Stimulated activated CD8-positive, alpha-beta memory T cell treated with anti-CD3 and anti-CD28 coated beads, Interleukin-15, amount 100 ng/mL, for 48 hours (primary cell): Measurements from ENCODE around the gene TRAPPC14.

Experiments used
- DNase-seq, 2 donors: peaks; one replicate each; pipeline ENCODE4 v3.0.0-alpha.2; 2020; ENCODE audit warnings: low read depth in 2 of 2

The TRAPPC14 gene

DNA sequence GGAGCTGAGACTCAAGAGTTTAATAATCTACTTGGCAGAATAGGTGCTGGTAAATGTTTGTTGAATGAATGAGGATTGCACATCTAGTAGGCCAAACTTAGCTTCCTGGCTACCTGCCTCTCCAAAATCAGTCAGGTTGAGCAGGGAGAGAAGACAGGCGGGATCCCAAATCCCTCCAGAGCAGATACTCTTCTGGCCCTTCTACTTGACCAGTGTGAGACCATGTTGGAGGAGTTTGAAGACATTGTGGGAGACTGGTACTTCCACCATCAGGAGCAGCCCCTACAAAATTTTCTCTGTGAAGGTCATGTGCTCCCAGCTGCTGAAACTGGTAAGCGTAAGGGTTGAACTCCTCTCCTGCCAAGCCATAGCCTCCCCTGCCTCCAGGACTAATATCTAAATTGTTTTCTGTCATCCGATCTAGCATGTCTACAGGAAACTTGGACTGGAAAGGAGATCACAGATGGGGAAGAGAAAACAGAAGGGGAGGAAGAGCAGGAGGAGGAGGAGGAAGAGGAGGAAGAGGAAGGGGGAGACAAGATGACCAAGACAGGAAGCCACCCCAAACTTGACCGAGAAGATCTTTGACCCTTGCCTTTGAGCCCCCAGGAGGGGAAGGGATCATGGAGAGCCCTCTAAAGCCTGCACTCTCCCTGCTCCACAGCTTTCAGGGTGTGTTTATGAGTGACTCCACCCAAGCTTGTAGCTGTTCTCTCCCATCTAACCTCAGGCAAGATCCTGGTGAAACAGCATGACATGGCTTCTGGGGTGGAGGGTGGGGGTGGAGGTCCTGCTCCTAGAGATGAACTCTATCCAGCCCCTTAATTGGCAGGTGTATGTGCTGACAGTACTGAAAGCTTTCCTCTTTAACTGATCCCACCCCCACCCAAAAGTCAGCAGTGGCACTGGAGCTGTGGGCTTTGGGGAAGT lies 34.0 kb downstream of the TRAPPC14 start:
- no peak for DNase-seq

DNA sequence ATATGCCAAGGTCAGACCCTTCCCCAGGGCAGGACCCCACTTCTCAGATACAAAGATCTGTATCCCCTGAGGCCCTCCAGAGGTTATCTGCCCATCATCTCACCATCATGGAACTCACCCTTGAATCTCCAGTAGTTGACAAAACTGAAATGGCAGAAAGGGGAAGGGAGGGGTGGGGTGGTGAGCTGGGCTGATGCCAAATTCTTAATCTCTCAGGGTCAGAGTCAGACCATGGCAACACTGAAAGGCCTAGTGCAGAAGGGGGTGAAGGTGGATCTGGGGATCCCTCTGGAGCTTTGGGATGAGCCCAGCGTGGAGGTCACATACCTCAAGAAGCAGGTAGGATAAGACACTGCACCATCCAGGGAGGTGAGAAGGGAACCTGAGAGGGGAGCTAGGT lies 36.0 kb downstream of the TRAPPC14 start:
- no peak for DNase-seq

DNA sequence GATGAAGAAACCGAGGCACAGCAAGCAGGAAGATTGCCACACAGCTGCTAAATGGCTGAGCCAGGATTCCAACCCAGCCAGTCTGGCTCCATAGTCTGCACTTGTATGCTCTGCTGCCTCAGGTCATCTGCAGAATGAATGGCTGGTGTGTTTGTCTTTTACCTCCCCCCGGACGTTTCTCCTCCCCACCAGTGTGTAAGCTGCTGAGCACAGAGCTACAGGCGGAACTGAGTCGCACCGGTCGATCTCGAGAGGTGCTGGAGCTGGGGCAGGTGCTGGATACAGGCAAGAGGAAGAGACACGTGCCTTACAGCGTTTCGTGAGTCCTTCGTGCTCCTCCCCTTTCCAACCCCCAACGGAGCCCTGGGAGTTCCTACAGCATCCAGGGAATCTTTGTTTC lies 36.5 kb downstream of the TRAPPC14 start:
- no peak for DNase-seq

DNA sequence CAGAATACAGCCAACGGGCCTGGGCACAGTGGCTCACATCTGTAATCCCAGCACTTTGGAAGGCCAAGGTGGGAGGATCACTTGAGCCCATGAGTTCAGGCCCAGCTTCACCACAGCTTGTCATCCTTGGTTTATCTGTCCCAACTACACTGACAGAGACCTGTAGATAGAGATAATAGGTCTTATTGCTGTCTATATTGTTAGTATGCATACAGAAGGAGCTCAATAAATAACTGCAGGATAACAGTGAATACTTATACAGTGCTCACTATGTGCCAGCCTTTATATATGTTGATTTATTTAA lies 37.8 kb downstream of the TRAPPC14 start:
- no peak for DNase-seq

DNA sequence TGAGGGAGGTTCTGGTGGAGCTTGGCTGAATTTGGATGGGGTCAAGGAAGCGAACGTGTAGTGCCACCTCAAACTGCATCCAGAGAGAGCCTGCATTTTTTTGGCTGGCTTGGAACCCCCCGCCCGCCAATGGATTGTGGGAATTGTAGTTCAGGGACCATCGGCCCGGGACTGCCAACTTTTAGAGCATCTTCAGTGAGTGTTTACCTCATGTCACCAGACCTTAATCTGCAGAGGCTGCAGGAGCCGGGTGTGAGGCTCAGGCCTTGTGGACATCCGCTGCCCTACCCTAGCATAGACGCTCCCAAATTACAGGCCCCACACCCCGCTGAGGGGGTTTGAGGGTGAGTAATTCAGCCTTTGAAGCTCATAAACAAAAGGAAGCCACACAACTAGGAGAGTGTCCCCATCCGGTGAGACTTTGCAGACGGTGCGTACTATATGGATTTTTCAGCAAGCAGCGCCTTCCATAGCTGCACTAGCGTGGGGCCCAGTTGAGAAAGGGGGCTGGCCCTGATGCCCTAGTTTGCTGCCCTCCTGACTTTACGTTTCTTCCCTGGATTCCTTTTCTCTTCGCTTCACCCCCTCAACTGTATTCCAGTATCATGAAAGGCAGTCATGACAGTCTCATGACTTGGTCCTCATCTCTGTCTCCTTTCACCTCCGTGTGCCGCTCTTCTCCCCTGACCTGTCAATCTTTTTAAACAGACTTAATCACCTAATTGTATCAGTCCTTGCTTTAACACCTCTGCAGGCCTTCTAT lies 38.4 kb downstream of the TRAPPC14 start:
- peak; percentile 34 to 49 for DNase-seq

DNA sequence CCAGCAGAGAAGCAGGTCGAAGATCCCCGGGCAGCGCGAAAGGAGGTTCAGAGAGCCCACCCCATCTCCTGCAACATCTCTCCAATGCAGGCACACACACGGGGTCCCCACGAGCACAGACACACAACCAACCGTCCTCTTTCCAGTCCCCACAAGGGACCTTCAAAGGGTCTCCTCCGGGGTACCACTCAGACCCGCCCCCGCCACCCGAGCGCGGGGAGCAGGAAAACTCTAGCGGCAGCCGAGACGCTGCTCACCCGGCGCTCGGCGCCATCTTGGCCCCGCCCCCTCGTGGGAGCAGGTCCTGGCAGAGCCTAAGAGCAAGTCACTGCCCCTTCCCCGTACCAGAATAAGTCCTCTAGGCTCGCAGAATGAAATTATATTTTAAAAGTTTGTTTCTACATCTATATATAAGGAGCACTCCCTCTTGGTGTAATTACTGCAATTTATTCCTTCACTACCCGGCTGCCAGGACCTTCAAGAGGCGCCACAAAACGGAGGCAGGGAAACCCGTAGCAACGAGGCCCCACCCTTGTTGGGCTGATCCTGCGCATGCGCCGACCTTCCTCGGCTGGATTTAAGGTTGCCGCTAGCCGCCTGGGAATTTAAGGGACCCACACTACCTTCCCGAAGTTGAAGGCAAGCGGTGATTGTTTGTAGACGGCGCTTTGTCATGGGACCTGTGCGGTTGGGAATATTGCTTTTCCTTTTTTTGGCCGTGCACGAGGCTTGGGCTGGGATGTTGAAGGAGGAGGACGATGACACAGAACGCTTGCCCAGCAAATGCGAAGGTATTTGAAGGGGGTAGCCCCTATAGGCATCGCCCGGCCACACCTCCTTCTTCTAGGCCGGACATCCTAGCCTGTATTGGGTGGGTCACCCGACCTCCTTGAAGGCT lies 39.2 kb downstream of the TRAPPC14 start, which contains the start of the genes CNPY4 and TAF6:
Gene CNPY4, plus strand, starts transcription at position 563 of the 898 bp plus-strand sequence. Its CDS starts 111 bp downstream, at position 674.
Gene TAF6, minus strand, starts transcription at position 287 of the 898 bp plus-strand sequence. CDS start 5,149 bp downstream, outside the sequence.
- peak; percentile 86 to 91 for DNase-seq

DNA sequence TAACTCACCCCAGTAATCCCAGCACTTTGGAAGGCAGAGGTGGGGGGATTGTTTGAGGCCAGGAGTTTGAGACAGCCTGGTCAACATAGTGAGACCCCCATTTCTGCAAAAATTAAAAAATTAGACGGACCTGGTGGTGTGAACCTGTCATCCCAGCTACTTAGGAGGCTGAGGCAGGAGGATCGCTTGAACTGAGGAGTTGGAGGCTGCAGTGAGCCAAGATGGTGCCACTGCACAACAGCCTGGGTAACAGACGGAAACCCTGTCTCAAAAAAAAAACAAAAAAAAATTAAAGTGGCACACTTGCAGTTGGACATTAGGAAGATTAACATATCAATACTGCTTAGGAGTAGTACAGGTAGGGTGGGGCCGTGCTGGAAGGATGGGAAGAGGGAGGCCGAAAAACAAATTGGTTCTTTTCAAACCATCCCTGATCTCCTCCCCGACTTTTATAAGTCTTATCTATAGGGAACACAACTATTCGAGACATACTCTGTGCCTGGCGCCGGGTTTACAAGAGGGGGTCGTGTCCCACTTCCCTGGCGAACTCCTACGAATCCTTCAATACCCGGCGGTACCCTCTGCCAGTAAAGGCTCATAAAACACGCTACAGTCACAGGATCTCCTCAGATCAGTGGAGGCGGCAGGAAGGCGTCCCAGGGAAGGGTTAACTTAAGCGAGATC lies 40.0 kb downstream of the TRAPPC14 start:
- DNase-seq = no peak

DNA sequence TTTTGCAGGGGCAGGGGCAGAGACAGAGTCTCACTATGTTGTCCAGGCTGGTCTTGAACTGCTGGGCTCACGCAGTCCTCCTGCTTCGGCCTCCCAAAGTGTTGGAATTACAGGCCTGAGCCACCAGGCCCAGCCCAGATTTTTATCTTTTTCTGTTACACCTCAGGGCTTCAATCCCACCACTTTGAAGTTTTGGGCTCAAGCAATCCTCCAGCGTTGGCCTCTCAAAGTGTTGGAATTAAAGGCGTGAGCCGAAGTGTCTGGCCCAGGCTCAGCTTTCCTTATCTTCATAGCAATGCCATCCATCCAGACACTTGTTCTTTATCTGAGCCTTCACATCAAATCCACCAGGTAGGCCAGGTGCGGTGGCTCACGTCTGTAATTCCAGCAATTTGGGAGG lies 43.5 kb downstream of the TRAPPC14 start:
- no peak for DNase-seq

DNA sequence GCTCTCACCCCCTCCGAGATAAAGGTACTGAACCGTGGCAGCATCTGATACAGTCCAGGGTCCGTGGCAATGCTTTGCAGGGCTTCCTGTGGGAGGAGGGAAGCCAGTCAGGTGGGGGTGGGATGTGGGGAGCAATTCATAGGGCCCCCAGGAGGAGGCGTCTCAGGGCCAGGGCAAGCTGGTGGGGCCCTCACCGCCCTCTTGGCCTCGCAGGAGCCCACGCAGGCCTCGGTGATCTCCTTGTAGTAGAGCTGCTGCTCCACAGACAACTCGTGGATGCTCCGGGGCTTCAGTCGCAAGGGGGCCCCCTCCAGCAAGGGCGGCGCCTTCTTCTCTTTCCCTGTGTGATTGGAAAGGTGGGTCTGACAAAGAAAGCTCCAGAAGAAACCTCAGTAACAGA lies 46.6 kb downstream of the TRAPPC14 start:
- DNase-seq = no peak

DNA sequence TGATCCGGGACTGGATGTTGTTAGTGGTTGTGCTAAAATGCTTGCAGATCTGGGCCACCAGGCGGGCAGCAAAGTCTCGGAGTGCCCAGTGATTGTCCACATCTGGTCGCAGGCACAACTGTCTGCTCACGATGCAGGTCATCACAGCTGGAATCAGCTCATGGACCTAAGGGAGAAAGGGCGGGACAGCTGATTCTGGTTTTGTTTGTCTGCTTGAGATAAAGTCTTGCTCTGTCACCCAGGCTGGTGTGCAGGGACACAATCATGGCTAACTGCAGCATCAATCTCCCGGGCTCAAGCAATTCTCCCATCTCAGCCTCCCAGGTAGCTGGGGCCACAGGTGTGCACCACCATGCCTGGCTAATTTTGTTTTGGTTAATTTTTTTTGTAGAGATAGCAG lies 47.4 kb downstream of the TRAPPC14 start:
- DNase-seq = no peak

DNA sequence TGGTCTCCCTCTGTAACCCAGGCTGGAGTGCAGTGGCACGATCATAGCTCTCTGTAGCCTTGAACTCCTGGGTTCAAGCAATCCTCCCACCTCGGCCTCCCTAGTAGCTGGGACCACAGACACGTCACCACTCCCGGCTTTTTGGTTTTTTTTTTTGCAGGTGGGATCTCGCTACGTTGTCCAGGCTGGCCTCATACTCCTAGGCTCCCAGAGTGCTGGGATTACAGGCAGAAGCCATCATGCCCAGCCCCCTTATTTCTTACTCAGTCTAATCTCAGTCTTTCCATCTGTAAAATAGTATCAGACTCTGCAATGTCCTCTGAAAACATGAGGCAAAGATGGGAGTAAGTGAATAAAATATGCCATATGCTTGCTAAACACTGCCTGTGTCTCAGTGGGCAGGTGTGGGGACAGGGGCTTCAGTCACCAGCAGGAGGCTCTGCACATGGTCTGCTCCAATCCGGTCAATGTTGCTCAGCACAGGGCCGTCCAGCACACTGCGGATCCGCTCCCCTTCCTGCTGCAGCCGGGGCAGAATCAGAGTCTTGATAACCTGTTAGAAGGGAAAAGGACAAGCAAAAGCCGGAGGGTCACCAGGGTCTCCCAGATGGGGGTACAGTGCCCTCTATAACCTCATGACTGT lies 48.9 kb downstream of the TRAPPC14 start:
- DNase-seq = no peak

DNA sequence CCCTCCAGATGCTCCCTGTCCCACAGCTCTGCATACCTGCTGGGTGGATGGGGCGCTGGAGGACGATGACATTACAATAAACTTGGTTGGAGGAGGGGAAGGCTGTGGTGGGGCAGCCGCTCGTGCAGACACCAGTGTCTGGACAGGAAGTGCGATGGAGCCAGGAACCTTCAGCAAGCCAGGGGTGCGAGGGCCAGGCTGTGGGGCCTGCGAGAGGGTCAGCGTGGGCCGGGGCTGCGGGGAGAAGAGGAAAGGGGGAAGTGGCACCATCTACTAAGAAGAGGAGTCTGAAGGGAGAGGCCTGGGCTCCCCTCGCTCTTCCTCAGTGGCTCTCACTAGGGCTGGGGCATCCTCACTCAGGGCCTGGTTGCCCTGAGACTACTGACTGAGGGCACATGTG lies 50.6 kb downstream of the TRAPPC14 start:
- DNase-seq = no peak

DNA sequence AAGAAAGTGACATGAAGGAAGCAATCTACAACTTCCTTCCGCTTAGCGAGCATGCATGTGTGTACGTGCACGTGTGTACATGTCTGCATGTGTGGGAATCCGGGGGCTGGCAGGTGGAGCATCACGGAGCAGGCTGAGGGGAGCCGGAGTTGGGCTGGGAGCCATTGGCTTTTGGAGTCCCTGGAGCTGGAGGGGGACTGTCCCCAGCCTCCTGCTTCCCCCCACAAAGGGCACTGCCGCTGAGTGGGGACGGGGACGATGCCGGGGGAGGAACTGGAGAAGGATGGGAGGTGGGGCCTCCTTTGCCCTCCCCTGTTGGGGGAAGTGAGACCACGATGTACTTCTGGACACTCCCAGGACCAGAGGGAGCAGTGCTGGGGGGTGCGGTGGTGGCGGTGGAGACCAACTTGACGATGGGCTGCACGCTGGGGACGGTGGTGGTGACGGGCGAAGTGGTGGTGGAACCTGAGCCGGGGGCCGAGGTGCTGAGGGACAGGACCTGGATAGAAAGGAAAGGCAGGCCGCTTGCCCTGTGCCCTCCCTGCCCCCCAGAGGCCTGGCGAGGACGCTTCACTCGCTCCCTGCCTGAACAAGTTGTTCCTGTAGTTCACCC lies 51.3 kb downstream of the TRAPPC14 start:
- DNase-seq = no peak

DNA sequence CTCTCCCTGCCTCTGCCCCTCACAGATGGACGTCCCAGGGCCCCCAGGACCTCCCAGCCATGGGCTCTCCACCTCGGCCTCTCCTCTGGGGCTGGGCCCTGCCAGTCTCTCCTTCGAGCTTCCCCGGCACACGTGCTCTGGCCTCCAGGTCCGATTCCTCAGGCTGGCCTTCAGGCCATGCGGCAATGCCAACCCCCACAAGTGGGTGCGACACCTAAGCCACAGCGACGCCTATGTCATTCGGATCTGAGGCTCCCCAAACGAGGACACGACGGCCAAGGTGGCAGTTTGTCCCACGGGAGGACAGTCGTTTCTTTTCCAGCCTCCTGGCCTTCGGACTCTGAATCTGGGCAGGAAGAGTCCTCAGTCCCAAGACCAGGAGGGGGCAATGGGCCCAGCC lies 51.9 kb downstream of the TRAPPC14 start:
- DNase-seq = no peak

DNA sequence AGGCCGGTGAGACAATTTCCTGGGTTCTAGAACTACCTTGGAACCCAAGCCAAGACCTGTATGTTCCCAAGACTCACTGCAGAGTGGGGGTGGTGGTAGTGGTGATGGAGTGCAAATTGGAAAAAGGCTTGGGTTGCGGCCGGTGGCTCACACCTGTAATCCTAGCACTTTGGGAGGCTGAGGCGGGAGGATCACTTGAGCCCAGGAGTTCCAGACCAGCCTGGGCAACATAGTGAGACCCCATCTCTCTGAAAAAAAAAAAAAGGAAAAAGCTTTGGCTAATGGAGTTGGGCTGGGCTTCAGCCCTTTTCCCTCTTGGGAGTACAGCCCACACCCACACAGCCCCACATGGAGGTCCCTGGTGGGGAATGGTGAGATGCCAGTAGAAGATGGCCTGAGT lies 53.0 kb downstream of the TRAPPC14 start:
- no peak for DNase-seq
